ENCODE measurements around the gene SPEM1. TPM values are rescaled to one million over a fixed set of nuclear protein-coding genes. Genes with fewer than 3 reads are reported as not detected.
A peak's percentile ranks its signal among the peaks of the same experiment; 100 is the strongest.

SPEM1 gene
- total RNA-seq, 2 experiments from 2014 or later = 0.36 TPM; not detected in 1

GRCh38 chr17:7445619-7445968, 25.5 kb downstream of the SPEM1 start:
- Mint-ChIP-seq H3K27ac (no peak overlapping the region), H3K9me3 (no peaks in the 10 kb centered on the region), H3K27me3 (peaks cover 51% of the 10 kb centered on the region), H3K36me3 (ENCODE audit: low read depth) (peaks cover 12% of the 10 kb centered on the region), H3K4me1 (ENCODE audit: low read depth) (peaks cover 20% of the 10 kb centered on the region), H3K4me3 (peak overlapping the region; percentile 64)
- ATAC-seq (peak; percentile 84), DNase-seq (peak; percentile 66)
- CTCF ChIA-PET = interaction anchor here (1.1 to 4.0 kb wide), 3 partner anchors 9 to 115 kb away, joined by 5 to 23 read pairs (median 12); partner anchors contain the start of gene TMEM102
- TF ChIP-seq, protein P1, sequence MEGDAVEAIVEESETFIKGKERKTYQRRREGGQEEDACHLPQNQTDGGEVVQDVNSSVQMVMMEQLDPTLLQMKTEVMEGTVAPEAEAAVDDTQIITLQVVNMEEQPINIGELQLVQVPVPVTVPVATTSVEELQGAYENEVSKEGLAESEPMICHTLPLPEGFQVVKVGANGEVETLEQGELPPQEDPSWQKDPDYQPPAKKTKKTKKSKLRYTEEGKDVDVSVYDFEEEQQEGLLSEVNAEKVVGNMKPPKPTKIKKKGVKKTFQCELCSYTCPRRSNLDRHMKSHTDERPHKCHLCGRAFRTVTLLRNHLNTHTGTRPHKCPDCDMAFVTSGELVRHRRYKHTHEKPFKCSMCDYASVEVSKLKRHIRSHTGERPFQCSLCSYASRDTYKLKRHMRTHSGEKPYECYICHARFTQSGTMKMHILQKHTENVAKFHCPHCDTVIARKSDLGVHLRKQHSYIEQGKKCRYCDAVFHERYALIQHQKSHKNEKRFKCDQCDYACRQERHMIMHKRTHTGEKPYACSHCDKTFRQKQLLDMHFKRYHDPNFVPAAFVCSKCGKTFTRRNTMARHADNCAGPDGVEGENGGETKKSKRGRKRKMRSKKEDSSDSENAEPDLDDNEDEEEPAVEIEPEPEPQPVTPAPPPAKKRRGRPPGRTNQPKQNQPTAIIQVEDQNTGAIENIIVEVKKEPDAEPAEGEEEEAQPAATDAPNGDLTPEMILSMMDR (IDR thresholded peaks at IDR 0.05) = no peak
- intact Hi-C loops (cut with micrococcal nuclease) = no loop called here
- POLR2A ChIA-PET = interaction anchor here (0.6 to 4.7 kb wide), 7 partner anchors 9 to 144 kb away, joined by 3 to 31 read pairs (median 4); partner anchors contain the start of genes PLSCR3, POLR2A and SOX15

DNA sequence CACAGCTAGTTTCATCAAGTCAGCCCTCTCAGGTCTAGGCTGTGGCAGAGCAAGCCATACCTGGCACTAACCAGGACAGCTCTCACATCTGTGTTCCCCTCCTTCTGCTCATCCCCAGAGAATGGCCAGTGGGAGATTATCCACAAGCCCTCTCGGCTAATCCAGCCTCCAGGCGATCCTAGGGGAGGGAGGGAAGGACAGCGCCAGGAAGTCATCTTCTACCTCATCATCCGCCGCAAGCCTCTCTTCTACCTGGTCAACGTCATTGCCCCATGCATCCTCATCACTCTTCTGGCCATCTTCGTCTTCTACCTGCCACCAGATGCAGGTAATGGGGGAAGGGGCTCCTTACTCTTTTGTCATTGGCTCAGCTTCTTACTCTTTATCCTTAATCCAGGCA, 28.3 kb downstream of the SPEM1 start:
- peaks cover 12% of the 10 kb centered on the region for H3K36me3 Mint-ChIP-seq (ENCODE audit: low read depth)
- ChIA-PET CTCF (interaction anchor here (0.8 to 1.5 kb wide), 2 partner anchors 8 to 12 kb away, joined by 3 read pairs; no protein-coding TSS in a partner anchor), POLR2A (interaction anchor here (0.6 to 0.8 kb wide), 2 partner anchors 12 to 470 kb away, joined by 3 to 5 read pairs; no protein-coding TSS in a partner anchor)
- H3K9me3 Mint-ChIP-seq = no peaks in the 10 kb centered on the region
- no peak overlapping the region for H3K4me3 Mint-ChIP-seq
- TF ChIP-seq, protein P1 (IDR thresholded peaks at IDR 0.05) = no peak
- peaks cover 16% of the 10 kb centered on the region for H3K4me1 Mint-ChIP-seq (ENCODE audit: low read depth)
- no peak for ATAC-seq
- intact Hi-C loops (cut with micrococcal nuclease) = no loop called here
- no peak for DNase-seq
- H3K27me3 Mint-ChIP-seq = peaks cover 30% of the 10 kb centered on the region
- no peak overlapping the region for H3K27ac Mint-ChIP-seq

DNA sequence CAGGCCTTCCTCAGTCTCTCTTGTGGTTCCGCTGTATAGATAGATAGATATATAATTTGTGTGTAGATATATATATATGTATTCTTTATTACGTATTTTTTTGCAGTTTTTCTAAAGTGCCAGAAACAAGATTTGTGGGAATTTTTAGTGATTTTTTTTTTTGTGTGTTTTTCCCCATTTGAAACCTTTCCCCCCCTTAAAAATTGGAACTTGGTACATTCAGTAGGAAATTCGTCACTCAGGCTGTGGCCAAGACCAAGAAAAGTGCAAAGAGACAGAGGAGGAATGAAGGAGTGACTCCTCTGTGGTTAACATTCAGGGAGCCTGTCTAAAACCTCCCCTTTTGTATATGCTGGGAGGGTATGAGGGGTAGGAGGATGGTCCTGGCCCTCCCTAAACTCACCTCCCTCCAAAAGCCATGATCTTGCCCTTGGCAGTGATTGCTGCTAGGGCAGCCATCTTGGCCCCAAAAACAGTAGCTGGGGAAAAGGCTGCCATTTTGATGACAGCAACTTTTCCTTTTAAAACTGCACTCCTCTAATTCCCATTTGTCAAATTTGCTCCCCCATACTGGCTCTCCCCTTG, 39.9 kb downstream of the SPEM1 start:
- DNase-seq (no peak), ATAC-seq (no peak)
- TF ChIP-seq, protein P1 (IDR thresholded peaks at IDR 0.05) = no peak
- POLR2A ChIA-PET = interaction anchor here (1.9 to 16.3 kb wide), 2 partner anchors 17 to 24 kb away, joined by 6 to 122 read pairs; partner anchors contain the start of genes POLR2A and ZBTB4
- Mint-ChIP-seq H3K36me3 (ENCODE audit: low read depth) (peaks cover 21% of the 10 kb centered on the region), H3K27me3 (no peaks in the 10 kb centered on the region), H3K4me3 (no peak overlapping the region), H3K27ac (no peak overlapping the region), H3K9me3 (no peaks in the 10 kb centered on the region), H3K4me1 (ENCODE audit: low read depth) (peaks cover 14% of the 10 kb centered on the region)
- CTCF ChIA-PET = no interaction called here
- intact Hi-C loops (cut with micrococcal nuclease) = no loop called here

GRCh38 chr17:7460850-7461660, 40.9 kb downstream of the SPEM1 start:
- intact Hi-C loops (cut with micrococcal nuclease) = no loop called here
- no peak for DNase-seq
- Mint-ChIP-seq H3K36me3 (ENCODE audit: low read depth) (peaks cover 20% of the 10 kb centered on the region), H3K4me1 (ENCODE audit: low read depth) (peaks cover 10% of the 10 kb centered on the region), H3K27ac (peak overlapping the region; percentile 6), H3K27me3 (no peaks in the 10 kb centered on the region), H3K4me3 (no peak overlapping the region), H3K9me3 (no peaks in the 10 kb centered on the region)
- ChIA-PET CTCF (no interaction called here), POLR2A (interaction anchor here (0.7 to 16.3 kb wide), 4 partner anchors 16 to 380 kb away, joined by 3 to 122 read pairs (median 4); partner anchors contain the start of genes POLR2A and ZBTB4)
- TF ChIP-seq, protein P1 (IDR thresholded peaks at IDR 0.05) = no peak
- ATAC-seq = no peak

Measured in activated CD8-positive, alpha-beta T cell treated with anti-CD3 and anti-CD28 coated beads for 36 hours (primary cell).